GM18858 (cell line): Measurements from ENCODE around the gene SBK3.
A peak's percentile ranks its signal among the peaks of the same experiment; 100 is the strongest.
"Not testable (repeated sequence)": the region's sequence is repeated elsewhere in the genome, so short reads cannot be mapped to it uniquely, and the experiment has no call there.

Source experiments
- ATAC-seq: cut with Tn5 transposase; IDR thresholded peaks from one replicate; pipeline ENCODE4 v1.9.1; 2021; ENCODE audit not compliant: unreplicated experiment

SBK3 gene, protein sequence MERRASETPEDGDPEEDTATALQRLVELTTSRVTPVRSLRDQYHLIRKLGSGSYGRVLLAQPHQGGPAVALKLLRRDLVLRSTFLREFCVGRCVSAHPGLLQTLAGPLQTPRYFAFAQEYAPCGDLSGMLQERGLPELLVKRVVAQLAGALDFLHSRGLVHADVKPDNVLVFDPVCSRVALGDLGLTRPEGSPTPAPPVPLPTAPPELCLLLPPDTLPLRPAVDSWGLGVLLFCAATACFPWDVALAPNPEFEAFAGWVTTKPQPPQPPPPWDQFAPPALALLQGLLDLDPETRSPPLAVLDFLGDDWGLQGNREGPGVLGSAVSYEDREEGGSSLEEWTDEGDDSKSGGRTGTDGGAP

DNA sequence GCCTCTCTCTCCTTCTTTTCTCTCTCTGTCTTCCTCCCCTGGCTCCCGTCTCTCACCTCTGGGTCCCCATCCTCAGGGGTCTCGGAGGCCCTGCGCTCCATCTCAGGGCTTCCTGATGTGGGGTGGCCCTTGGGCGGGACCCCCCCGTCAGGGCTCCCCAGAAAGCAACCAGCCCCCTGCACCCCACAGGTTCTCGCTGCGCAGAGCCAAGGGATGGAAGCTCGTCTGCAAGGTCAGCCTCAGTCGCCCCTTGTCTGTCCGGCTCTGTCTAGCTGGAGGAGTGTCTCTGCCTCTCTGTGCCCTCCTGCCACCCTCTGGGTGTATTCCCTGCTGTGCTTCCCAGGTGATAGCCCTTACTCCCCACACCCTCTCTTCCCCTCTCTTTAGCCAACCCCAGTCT lies at the start of gene SBK3:
TSS of gene SBK3 (minus strand) at position 101 of the 400 bp plus-strand sequence. CDS start at position 101, 0 bp downstream.
- no peak for ATAC-seq

DNA sequence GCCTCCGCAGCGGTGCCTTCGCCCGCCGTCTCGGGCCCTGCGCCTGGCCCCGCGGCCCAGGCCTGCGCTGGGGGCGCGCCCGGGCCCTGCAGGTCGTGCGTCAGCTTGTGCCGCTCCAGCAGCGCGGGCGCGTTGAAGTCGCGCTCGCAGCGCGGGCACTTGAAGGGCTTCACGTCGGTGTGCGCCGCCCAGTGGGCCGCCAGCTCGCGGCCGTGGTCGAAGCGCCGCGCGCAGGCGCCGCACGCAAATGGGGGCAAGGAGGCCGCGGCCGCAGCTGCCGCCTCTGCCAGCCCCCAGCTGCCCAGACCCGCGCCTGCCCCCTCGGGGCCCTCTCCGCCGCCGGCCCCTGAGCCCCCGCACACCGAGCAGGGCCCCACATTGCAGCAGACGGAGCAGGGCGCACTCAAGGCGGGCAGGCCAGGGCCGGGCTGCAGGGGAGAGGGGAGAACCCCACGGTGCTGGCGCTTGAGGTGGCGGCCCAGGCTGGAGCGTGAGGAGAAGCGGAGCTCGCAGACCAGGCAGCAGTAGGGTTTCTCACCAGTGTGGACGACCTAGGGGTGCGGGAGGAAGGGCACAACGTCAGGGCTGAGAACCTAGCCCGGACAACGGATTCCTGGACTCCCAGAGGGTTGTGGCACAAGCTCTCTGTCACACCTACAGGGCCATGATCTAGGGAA lies 47.9 kb upstream of the SBK3 start:
- no peak for ATAC-seq

DNA sequence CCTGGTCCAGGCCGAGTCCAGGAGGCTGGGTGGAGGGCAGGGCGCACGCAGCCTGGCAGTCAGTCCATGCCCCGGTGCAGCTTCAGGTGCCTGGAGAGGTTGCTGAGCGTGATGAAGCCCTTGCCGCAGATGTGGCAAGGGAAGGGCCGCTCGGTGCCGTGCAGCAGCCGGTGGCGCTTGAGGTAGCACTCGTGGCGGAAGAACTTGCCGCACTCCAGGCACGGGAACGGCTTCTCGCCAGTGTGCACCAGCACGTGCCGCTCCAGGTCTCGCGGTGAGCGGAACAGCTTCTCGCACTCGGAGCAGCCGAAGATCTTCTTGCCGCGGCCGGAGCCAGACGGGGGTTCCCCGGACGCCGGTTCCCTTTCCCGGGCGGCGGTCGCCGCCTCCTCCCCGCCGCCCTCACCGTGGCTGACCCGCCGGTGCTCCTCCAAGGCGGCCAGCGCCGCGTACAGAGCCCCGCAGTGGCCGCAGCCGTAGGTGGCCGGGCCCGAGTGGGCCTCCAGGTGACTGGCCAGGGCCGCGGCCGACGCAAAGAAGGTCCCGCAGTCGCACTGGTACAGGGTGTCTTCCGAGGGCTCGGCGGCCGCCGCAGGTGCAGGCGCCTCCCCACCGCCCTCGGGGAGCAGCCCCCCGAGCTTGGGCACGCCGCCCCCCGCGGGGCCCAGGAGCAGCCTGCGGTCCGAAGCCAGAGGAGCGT lies 47.2 kb upstream of the SBK3 start:
- no peak for ATAC-seq

DNA sequence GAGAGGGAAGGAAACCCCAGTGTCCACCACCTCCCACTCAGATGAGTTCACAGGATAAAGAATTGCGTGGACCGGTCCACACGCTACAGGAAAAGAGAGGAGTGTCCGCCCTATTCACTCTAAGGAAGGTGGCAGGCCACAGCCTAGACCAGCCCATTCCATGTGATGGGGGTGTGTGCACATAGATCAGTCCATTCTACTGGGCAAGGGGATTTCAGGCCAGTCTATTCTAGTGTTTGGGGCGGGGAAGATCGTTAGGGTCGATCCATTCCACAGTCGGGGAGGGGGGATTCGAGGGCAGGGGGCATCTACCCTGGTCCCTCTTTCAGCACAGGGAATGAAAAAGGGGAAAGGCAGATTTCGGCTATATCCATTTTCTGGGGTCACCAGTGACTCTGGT lies 46.2 kb upstream of the SBK3 start:
- ATAC-seq: no peak

DNA sequence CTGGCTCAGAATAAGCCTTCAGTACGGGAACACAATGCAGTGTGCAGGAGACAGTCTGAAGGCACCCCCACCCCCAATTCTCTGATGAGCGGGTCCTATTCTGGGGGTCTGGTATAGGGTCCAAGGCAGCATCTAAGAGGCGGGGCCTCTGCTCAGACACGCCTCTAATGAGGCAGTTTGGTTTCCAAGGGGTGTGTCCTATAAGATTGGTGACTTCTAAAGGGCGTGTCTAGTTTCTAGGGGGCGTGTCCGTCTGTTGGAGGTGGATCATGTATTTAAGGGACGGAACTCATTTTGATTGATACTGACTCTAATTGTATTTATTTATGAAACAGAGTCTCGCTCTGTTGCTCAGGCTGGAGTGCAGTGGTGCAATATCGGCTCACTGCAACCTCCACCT lies 45.3 kb upstream of the SBK3 start:
- ATAC-seq: no peak

DNA sequence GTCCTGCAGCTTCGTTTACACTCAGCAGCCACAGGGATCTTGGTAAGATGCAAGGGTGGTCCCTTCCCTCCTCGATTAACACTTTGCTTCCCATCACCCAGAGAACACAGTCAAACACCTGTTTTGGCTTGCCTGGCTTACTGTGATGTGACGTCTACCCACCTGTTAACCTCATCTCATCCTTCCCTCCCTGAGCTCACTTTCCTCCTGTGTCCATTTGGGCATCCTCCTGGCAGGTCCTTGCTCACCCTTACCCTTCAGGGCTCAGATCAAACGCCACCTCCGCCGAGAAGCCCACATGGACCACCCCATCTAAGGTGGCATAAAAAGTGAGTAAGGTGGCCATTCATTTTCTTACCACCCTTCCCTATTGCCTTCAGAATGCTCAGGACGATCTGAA lies 44.8 kb upstream of the SBK3 start:
- no peak for ATAC-seq

DNA sequence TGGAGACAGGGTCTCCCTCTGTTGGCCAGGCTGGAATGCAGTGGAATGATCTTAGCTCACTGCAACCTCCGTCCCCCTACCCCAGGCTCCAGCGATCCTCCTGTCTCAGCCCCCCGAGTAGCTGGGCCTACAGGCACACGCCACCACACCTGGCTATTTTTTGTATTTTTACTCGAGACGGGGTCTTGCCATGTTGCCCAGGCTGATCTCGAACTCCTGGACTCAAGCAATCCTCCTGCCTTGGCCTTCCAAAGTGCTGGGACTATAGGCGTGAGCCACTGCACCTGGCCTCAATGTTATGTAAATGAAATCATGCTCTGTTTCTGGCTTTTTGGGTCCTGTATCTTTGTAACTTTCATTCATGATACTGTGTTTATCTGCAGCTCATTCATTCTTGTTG lies 43.4 kb upstream of the SBK3 start:
- no peak for ATAC-seq

DNA sequence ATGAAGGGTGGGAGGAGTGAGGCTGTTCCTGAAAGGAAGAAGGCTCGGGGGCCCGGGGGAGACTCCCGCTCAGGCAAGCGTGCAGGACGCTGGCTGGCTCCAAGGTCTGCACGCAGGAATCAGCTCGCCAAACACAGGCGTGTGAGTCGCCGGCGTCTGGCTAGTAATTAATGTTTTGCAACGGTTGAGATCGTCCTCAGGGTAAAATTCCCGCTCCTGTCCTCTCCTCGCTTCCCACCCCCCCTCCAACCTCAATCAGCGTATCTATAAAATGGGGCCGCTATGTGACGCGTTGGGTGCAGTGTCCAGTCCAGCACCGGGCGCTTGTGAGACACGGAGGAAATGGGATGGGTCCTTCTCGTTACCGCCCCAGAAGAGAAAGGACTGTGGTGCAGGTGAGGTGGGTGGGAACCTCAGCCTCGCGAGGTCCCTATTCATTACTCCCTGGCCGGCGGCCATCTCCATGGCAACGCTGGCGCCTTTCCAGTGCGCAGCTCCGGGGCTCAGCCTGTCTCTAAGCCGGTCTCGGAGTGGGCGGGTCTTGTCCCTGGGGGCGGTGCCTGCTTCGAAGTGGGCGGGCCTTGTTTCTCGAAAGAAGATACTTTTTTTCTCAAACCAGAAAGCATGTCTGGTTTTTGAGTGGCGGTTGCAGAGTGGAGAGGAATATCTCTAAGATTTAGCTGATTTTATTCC lies 41.8 kb upstream of the SBK3 start:
- ATAC-seq: peak; percentile 60

DNA sequence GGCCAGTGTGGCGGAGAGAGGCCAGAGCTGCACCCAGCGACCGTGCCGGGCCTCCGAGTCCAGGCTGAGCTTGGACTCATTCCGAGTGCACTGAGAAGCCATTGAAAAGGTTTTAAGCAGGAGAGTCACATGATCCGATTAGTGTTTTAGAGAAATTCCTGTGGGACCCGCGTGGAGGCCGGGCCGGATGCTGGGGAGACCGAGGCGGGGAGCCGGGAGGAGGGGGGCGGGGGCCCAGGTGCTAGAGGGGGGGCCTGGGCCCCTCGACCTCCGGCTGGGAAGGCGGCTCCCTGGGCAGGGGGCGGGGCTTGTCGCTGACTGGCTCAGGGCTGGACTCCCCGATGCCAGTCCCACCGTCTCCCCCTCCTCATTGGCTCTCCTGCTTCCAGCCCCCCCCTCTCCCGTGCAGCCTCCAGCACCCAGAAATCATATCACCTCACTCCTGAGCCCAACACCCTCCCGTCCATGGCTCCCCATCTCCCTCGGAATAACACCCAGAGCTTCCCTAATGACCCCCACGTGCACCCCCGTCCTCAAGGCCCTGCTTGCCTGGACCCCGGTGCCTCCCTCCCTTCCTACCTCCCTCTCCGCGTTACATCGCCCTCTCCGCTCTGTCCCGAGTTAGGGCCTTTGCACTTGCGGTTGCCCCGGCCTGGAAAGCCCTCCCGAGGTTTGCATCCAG lies 40.5 kb upstream of the SBK3 start:
- no peak for ATAC-seq

DNA sequence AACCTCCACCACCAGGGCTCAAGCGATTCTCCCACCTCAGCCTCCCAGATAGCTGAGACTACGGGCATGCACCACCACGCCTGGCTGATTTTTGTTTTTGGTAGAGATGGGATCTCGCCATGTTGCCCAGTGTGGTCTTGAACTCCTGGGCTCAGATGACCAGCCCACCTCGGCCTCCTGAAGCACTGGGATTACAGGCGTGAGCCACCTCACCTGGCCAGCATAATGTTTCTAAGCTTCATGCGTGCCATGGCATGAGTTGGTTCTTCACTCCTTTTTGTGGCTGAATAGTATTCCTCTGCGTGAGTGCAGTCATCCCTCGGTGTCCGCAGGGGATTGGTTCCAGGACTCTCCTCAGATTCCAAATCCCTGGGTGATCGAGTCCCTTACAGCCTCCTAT lies 39.5 kb upstream of the SBK3 start:
- no peak for ATAC-seq

DNA sequence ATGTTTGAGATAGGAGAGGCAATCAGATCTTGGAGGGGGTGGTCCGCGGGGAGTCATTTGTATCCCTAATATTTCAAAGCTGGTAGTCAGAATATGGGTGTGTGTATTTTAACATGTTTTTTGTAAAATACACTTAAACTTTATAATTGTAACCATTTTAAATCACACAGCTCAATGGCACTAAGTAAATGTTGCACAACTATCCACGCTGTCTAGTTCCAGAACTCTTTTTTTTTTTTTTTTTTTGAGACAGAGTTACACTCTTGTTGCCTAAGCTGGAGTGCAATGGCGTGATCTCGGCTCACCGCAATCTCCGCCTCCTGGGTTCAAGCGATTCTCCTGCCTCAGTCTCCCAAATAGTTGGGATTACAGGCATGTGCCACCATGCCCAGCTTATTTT lies 38.6 kb upstream of the SBK3 start:
- not testable (repeated sequence) for ATAC-seq

DNA sequence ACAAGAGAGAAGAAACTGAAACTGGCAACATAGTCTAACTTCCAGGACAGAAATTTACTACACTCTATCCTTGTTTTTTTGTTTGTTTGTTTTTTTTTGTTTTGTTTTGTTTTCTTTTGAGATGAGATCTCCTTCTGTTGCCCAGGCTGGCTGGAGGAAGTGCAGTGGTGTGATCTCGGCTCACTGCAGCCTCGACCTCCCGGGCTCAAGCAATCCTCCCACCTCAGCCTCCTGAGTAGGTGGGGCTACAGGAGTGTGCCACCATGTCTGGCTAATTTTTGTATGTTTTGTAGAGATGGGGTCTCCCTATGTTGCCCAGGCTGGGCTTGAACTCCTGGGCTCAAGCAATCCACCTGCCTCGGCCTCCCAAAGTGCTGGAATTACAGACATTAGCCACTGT lies 36.9 kb upstream of the SBK3 start:
- ATAC-seq: not testable (repeated sequence)

DNA sequence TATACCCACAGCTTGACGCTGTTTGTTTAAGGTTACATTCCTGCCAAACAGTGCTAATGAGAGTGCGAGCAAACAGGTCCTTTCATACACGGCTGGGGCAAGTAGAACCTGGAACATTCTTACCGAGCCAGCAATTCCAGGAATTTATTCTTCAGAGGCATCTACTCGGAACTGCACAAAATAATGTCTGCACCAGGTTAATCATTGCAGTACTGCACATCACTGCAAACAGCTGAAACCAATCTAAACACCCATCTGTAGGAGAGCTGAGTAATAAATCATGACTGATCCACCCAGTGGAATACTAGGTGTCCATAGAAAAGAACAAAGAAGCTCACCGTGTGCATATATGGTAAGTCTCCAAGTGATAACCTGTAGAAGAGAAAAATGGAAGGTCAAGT lies 36.5 kb upstream of the SBK3 start:
- ATAC-seq: no peak

DNA sequence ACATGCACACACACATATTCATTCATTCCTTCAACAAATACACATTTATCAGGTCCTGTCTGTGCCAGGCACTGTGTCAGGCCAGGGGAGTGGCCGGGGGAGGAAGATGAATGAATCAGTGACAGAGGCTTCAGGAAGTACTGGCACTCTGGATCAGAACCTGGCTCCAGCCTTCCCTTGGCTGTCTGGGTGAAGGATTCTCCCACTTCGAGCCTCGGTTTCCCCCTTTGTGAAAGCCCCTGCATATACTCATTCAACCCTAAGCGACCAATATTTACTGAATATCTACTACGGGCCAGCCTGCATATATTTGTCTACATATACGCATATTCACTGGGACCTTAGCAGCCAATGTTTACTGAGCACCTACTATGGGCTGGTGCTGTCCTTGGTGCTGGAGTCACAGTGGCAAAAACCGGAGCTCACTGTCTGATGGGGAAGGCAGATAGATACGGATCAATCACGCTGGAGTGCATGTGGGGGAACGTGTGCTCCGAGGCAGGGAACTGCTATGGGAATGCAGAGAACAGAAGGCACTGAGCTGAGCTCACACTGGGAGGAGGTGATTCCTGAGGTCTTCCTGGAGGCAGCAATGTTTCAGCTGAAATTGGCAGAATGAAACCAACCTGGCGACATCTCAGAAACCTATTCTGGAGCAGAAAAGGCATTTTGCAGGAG lies 35.9 kb upstream of the SBK3 start:
- ATAC-seq: no peak

DNA sequence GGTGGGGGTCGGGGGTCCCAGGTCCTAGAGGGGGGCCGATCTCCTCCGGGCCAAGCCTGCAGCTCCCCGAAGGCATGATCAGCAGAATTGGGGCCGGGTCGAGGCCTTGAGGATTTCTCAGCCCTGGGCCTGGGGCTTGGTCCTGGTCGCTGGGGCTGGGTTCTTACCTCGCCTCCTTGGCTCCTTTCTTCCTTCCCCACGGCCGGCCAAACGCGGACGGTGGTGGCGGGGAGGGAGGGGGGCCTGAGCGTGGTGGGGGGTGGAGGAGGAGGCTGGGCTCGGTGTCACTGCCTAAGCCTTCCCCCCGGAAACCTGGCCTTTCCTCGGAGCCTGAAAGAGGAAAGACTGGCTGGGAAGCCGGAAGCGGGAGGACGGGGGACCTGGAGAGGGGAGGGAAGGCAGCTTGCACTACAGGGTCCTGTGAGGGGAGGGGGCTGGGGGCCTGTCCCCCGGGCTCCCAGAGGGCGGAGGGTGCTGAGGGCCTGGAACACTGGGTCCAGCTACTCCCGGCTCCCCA lies 35.3 kb upstream of the SBK3 start, which contains the start of gene ZNF579:
TSS of gene ZNF579 (minus strand) at position 221 of the 517 bp plus-strand sequence. CDS start 1,209 bp downstream, outside the sequence.
- no peak for ATAC-seq

DNA sequence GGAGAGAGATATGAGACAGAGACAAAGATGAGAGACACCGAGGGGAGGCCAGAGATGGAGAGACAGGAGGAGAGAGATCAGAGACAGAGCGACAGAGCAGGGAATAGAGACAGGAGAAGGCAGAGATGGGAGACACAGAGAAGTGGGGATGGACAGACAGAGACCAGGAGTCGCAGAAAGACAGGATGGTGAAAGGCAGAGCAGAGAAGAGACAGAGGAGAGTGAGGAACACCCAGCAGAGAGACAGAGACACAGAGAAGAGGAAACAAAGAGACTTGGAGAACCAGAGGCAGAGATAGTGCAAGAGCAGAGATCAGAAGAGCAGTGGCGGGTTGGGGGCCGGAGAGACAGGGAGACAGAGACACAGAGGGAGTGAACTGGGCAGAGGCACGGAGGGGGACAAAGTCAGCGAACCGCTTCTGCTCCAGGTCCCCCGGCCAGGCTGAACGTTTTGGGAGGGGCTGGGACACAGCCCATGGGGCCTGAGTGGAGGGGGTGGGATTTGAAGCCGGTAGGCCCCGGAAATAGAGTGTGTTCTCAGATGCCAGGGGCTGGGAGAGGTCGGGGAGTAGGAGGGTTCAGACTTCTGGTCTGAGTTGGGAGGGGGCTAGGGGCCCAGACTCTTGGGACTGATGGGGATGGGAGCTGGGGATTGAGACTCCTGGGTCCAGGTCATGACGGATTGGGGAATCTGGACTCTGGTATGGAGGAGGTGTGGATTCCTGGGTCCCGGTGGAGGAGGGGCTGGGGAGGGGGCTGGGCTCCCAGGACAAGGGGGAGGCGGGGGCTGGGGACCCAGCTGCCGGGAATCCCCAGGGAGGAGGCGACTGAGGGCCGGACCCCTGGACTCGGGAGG lies 34.7 kb upstream of the SBK3 start:
- no peak for ATAC-seq

DNA sequence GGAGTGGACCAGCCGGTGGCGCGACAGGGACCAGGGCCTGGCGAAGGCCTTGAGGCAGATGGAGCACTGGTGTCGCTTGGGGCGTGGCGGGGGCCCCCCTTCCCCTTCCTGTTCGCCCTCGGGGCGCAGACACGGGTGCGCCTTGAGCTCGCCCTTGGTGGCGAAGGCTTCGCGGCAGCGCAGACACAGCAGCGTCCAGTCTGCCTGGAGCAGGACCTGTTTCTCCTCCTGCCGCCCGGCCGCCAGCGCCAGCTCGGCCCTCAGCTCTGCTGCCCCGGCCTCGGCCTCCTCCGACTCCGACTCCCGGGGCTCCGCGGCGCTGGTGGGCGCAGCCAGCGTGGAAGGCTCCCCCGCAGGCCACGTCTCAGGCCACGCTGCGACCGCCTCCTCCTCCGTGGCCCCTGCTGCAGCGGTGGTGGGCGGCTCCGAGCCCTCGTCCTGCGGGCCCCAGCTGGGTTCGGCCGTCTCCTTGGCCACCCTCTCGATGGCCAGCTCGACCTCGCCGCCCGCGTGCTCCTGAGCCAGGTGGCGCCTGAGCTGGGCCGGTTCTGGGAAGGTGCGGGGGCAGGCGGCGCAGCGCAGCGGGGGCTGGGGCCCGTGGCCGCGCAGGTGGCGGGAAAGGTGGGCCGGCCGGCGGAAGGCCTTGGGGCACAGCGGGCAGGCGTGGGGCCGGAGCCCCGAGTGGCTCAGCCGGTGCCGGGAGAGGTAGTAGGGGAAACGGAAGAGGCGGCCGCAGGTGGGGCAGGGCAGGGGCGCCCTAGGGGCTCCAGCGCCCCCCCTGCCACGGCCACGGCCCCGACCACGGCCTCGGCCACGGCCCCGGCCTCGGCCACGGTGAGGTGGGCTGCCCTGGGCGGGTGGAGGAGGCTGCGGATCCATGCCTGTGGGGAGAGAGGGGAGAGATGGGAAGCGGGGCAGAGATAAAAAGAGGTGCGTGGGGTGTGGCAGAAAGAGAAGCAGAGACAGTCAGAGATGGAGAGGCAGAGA lies 33.7 kb upstream of the SBK3 start:
- ATAC-seq: no peak
